Colonic mucosa (tissue), 4 donors: ENCODE measurements around the gene FHIT. TPM values are rescaled to one million over a fixed set of nuclear protein-coding genes. Genes with fewer than 3 reads are reported as not detected.

ENCODE experiments used
- DNase-seq: peaks from one replicate; pipeline ENCODE4 v3.0.0-alpha.2; 2020
- H3K27ac ChIP-seq: fragments of 200-600 bp; one replicate; pipeline ENCODE4 v1.8.0; 2021
- H3K27me3 ChIP-seq: fragments of 200-600 bp; one replicate; pipeline ENCODE4 v1.8.0; 2021
- H3K36me3 ChIP-seq: fragments of 200-600 bp; one replicate; pipeline ENCODE4 v1.8.0; 2021
- H3K4me1 ChIP-seq: fragments of 200-600 bp; one replicate; pipeline ENCODE4 v1.8.0; 2021; ENCODE audit warnings: mild to moderate bottlenecking
- H3K4me3 ChIP-seq: fragments of 200-600 bp; one replicate; pipeline ENCODE4 v1.8.0; 2021
- H3K9ac ChIP-seq, 2 donors: one replicate each; pipeline ENCODE4 v1.7.0; 2013; ENCODE audit warnings: control low read depth in 2 of 2, low read depth in 2 of 2, low read length in 2 of 2
- H3K9me3 ChIP-seq: fragments of 200-600 bp; one replicate; pipeline ENCODE4 v1.8.0; 2021
- intact Hi-C: fragments of 100-400 bp; cut with DNase I; formaldehyde crosslinking; loops from one replicate; pipeline ENCODE4 v1.14.1; 2022
- total RNA-seq, 2 donors: library from RNA; stranded (reverse); fragmentation: NEBNext Ultra II Directional in 1 of 2; extraction: Animal tissue kit (Norgen Biotek cat#: 25700) in 1 of 2; gene quantifications; one replicate each; pipeline ENCODE4 v1.2.1, GENCODE V29; 2021
- TF ChIP-seq, protein P1 (sequence below): fragments of 200-600 bp; IDR thresholded peaks from one replicate; pipeline ENCODE4 v1.8.0; 2022; ENCODE audit warnings: antibody characterized with exemption, mild to moderate bottlenecking
- donor health status: healthy.
- donor health status: DM: no; HTN: no; CAD: no.
- donor health status: DM: no; HTN: no; CAD: no.

FHIT gene
- total RNA-seq, 2 donors from 2014 or later: 7.7 to 9.4 TPM

DNA sequence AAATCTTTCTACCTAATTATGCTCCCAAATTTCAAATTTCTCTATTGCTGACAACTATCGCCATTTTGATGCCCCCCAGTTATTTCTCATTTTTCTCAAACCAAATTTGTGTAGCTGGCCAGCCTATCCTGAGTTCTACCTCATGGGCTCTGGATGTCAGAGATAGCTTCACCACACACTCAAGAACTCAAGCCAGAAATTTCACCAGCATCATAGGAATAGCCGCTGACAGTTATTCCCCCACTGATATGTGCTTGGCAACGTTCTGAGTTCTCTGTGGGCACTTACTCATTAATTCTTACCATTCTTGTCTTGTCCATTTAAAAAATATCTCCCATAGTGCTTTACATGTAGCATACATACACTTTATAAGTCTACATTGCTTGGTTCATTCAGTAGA, 264.7 kb downstream of the FHIT start:
- Histone ChIP-seq H3K27ac (no peak overlapping the region), H3K27me3 (no peaks in the 10 kb centered on the region), H3K36me3 (no peaks in the 10 kb centered on the region), H3K4me1 (no peaks in the 10 kb centered on the region), H3K9me3 (no peaks in the 10 kb centered on the region), H3K9ac (no peak overlapping the region), H3K4me3 (no peak overlapping the region)
- no peak for DNase-seq
- intact Hi-C loops: no loop called here
- TF ChIP-seq, protein P1, sequence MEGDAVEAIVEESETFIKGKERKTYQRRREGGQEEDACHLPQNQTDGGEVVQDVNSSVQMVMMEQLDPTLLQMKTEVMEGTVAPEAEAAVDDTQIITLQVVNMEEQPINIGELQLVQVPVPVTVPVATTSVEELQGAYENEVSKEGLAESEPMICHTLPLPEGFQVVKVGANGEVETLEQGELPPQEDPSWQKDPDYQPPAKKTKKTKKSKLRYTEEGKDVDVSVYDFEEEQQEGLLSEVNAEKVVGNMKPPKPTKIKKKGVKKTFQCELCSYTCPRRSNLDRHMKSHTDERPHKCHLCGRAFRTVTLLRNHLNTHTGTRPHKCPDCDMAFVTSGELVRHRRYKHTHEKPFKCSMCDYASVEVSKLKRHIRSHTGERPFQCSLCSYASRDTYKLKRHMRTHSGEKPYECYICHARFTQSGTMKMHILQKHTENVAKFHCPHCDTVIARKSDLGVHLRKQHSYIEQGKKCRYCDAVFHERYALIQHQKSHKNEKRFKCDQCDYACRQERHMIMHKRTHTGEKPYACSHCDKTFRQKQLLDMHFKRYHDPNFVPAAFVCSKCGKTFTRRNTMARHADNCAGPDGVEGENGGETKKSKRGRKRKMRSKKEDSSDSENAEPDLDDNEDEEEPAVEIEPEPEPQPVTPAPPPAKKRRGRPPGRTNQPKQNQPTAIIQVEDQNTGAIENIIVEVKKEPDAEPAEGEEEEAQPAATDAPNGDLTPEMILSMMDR: no peak

DNA sequence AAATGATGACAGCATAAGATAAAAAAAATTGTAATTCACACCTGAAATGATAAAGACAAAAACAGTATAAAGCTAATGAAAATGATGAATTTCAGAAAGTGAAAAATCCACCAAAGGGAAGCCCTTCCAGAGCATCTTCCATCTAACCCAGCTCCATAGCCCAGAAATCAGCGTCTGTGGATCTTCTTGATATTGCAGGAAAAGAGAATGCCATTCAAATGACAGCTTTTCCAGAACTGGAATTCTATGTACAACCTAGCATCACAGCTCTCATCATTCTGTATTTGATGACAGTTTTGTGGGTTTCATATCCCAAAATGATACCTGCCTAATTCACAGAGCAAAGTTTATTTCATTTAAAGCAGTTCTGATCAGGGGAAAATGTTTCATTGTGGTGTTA, 267.3 kb downstream of the FHIT start:
- Histone ChIP-seq H3K4me1 (no peaks in the 10 kb centered on the region), H3K4me3 (no peak overlapping the region), H3K36me3 (no peaks in the 10 kb centered on the region), H3K9ac (no peak overlapping the region), H3K9me3 (no peaks in the 10 kb centered on the region), H3K27me3 (no peaks in the 10 kb centered on the region), H3K27ac (no peak overlapping the region)
- DNase-seq: no peak
- intact Hi-C loops: no loop called here
- TF ChIP-seq, protein P1: no peak

DNA sequence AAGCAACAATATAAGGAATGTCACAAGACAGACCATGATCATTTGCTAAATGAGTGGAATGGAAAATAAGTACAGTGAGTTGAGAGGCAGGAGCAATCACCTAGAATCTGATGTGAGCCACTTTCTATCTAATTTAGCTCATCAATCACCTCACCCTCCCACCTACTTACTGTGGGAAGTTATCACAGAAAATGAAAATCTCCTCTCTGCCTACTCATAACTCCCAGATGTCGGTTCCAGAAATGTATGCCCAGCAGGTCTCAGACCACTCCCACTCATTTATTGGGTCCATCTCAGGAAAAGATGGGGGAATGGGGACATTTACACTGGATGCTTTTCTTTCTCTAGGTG, 270.9 kb downstream of the FHIT start:
- Histone ChIP-seq H3K4me3 (no peak overlapping the region), H3K27me3 (no peaks in the 10 kb centered on the region), H3K4me1 (no peaks in the 10 kb centered on the region), H3K27ac (no peak overlapping the region), H3K36me3 (no peaks in the 10 kb centered on the region), H3K9me3 (no peaks in the 10 kb centered on the region), H3K9ac (no peak overlapping the region)
- TF ChIP-seq, protein P1: no peak
- intact Hi-C loops: no loop called here
- no peak for DNase-seq

DNA sequence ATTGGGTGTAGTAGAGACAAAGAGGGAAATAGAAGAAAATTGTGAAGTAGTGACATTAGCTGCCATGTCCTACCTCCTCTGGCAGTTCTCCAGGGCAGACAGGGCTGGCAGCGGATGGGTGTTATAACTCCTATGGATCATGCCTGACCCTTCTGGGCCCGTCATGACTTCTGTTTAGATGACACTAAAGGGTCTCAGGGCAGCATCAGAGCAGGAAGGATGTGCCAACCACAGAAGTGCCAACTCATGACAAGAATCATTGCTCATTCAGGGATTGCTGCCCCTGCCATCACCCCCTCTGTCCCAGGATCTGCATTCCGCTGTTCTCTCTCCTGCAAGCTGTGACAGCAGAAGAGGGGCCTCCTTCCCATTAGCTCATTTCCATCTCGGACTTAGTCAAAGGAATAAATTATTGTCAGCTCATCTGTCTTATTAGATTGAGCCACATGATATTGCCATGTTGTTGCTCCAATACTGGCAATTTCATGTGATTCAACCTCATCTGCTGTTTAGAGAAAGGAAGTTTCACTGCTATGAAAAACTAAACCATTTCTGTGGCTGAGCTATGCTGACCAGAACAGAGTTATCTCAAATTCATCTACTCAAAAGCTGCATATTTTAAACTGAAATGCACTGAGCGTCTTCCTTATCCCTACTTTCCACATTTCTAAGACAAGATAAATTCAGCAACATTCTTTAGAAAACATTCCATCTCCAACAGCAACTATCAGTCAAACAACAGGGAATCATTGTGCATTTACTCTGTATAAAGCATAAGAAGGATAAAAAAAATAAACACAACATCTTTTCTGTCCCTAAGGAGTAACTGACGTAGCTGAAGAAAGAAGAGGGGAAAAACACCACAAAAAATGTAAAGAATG, 271.6 kb downstream of the FHIT start:
- intact Hi-C loops: no loop called here
- Histone ChIP-seq H3K9me3 (no peaks in the 10 kb centered on the region), H3K9ac (no peak overlapping the region), H3K27ac (no peak overlapping the region), H3K36me3 (no peaks in the 10 kb centered on the region), H3K27me3 (no peaks in the 10 kb centered on the region), H3K4me3 (no peak overlapping the region), H3K4me1 (no peaks in the 10 kb centered on the region)
- TF ChIP-seq, protein P1: no peak
- DNase-seq: no peak

DNA sequence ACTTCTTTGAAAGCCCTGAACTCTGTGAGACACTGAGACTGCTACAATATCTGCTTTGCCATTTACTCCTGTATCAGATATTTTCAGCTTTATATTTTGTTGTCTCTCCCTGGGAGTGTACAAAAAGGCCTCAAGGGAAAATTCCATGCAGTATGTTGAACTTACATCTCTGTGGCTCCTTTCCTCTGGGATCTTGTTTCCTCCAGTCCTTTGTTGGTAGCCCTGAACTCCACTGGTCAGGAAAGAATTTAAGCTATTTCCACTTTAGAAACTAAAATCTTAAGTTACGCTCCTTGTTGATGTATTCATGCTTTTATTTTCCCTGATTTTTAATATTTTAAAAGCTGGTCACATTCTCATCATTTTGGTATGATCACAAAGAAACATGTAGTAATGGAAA, 277.9 kb downstream of the FHIT start:
- no peak overlapping the region for H3K9ac ChIP-seq
- H3K4me3 ChIP-seq: no peak overlapping the region
- no peaks in the 10 kb centered on the region for H3K27me3 ChIP-seq
- H3K9me3 ChIP-seq: no peaks in the 10 kb centered on the region
- H3K4me1 ChIP-seq: no peaks in the 10 kb centered on the region
- intact Hi-C loops: no loop called here
- TF ChIP-seq, protein P1: no peak
- no peak for DNase-seq
- H3K36me3 ChIP-seq: no peaks in the 10 kb centered on the region
- no peak overlapping the region for H3K27ac ChIP-seq
